Measurements from ENCODE around the gene SLC30A4. TPM values are rescaled to one million over a fixed set of nuclear protein-coding genes. Genes with fewer than 3 reads are reported as not detected.

The SLC30A4 gene
- total and polyA plus RNA-seq, 2 of the 4 experiments (the other 2 are of a cell fraction): 2.1 to 5.6 TPM

DNA sequence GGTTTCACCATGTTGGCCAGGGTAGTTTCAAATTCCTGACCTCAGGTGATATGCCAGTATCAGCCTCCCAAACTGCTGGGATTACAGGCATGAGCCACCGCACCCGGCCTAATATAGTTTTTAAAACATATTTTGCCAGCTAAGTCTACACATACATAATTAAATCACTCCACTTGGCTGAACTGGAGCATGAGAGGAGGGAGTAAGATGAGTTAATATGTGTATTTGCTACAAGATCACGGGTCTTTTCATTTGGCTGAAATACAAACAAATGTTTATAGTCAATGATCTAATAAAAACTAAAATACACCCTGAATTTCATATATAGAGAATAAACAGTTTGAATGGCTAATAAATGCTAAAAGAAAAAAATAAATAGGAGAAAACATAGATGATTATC is 25.3 kb downstream of the SLC30A4 start:
- Histone ChIP-seq H3K56ac (ENCODE audit: extremely low read depth, insufficient read depth, low read length) (no peak overlapping the region), H3K18ac (ENCODE audit: low read depth, low read length) (no peak overlapping the region), H4K91ac (ENCODE audit: insufficient read depth, low read depth, low read length) (no peak overlapping the region), H3K4me2 (ENCODE audit: low read depth, low read length) (no peak overlapping the region), H3K79me1 (ENCODE audit: low read depth in 1 of 2, low read length in 2 of 2) (no peaks in the 10 kb centered on the region), H3K14ac (replicated peaks; ENCODE audit: low read depth, low read length) (no peak overlapping the region), H2AK9ac (replicated peaks; ENCODE audit: low read depth, low read length, poor library complexity) (no peak overlapping the region), H3K27ac (ENCODE audit: insufficient read depth, low read length) (no peak overlapping the region), H2AK5ac (ENCODE audit: low read depth, low read length) (no peak overlapping the region), H3K4me1 (ENCODE audit: control insufficient read depth, insufficient read depth, low read length) (0 out of 2 replicates have a peak, but pooled peaks cover 2% of the 10 kb centered on the region), H2BK20ac (ENCODE audit: low read depth, low read length) (no peak overlapping the region), H4K8ac (ENCODE audit: low read depth in 2 of 2, low read length in 2 of 2) (no peak overlapping the region), H3K4me3 (ENCODE audit: insufficient read depth, low read depth, low read length) (no peak overlapping the region), H3K9me1 (ENCODE audit: insufficient read depth, low read length) (no peaks in the 10 kb centered on the region), H2BK15ac (ENCODE audit: low read depth, low read length) (no peak overlapping the region), H2BK5ac (ENCODE audit: low read depth, low read length, poor library complexity, severe bottlenecking) (no peak overlapping the region), H3K9ac (ENCODE audit: low read depth, low read length) (no peak overlapping the region), H2AFZ (replicated peaks; ENCODE audit: low read length, poor library complexity) (no peak overlapping the region), H3K9me3 (ENCODE audit: control insufficient read depth, insufficient read depth, low read length) (no peaks in the 10 kb centered on the region), H2BK120ac (ENCODE audit: low read depth, low read length) (no peak overlapping the region), H4K20me1 (ENCODE audit: insufficient read depth, low read length) (no peaks in the 10 kb centered on the region), H3K4ac (ENCODE audit: low read depth, low read length) (no peak overlapping the region), H3K36me3 (ENCODE audit: control insufficient read depth, insufficient read depth, low read length) (no peaks in the 10 kb centered on the region), H3K27me3 (ENCODE audit: control insufficient read depth, insufficient read depth, low read length) (no peaks in the 10 kb centered on the region), H3K23ac (ENCODE audit: low read depth, low read length) (no peak overlapping the region), H4K5ac (ENCODE audit: low read depth, low read length) (no peak overlapping the region)
- POLR2A ChIA-PET (ENCODE audit: unreplicated experiment): no interaction called here
- CTCF ChIA-PET: interaction anchor here (1.1 kb wide), 1 partner anchor 40 kb away, joined by 3 read pairs; no protein-coding TSS in a partner anchor
- dilution Hi-C loops (cut with HindIII; ENCODE audit: low sequenced_read_pairs, unreplicated experiment): no loop called here
- ATAC-seq (ENCODE audit: low read depth) (no peak), DNase-seq (no peak)
- WGBS, 2 experiments (ENCODE audit: extremely low coverage in 2 of 2, insufficient read length in 1 of 2): no CpG with 5 or more reads among the region's 3 CpGs
- intact Hi-C loops (cut with micrococcal nuclease): no loop called here
- no peak for TF ChIP-seq RAD21 (IDR thresholded peaks at IDR 0.05; ENCODE audit: low read length)
- TF ChIP-seq NFE2L2 (IDR thresholded peaks at IDR 0.05; ENCODE audit: low read depth, low read length): no peak
- no peak for TF ChIP-seq CEBPB (IDR thresholded peaks at IDR 0.05; ENCODE audit: low read depth, low read length)
- TF ChIP-seq, protein P1, sequence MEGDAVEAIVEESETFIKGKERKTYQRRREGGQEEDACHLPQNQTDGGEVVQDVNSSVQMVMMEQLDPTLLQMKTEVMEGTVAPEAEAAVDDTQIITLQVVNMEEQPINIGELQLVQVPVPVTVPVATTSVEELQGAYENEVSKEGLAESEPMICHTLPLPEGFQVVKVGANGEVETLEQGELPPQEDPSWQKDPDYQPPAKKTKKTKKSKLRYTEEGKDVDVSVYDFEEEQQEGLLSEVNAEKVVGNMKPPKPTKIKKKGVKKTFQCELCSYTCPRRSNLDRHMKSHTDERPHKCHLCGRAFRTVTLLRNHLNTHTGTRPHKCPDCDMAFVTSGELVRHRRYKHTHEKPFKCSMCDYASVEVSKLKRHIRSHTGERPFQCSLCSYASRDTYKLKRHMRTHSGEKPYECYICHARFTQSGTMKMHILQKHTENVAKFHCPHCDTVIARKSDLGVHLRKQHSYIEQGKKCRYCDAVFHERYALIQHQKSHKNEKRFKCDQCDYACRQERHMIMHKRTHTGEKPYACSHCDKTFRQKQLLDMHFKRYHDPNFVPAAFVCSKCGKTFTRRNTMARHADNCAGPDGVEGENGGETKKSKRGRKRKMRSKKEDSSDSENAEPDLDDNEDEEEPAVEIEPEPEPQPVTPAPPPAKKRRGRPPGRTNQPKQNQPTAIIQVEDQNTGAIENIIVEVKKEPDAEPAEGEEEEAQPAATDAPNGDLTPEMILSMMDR (conservative IDR thresholded peaks at IDR 0.05; ENCODE audit: low read depth, low read length): no peak
- TF ChIP-seq, protein P2, sequence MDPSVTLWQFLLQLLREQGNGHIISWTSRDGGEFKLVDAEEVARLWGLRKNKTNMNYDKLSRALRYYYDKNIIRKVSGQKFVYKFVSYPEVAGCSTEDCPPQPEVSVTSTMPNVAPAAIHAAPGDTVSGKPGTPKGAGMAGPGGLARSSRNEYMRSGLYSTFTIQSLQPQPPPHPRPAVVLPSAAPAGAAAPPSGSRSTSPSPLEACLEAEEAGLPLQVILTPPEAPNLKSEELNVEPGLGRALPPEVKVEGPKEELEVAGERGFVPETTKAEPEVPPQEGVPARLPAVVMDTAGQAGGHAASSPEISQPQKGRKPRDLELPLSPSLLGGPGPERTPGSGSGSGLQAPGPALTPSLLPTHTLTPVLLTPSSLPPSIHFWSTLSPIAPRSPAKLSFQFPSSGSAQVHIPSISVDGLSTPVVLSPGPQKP (IDR thresholded peaks at IDR 0.05; ENCODE audit: borderline replicate concordance, low read depth, low read length): no peak
- TF ChIP-seq RFX5 (IDR thresholded peaks at IDR 0.05; ENCODE audit: low read depth, low read length): no peak
- no peak for TF ChIP-seq MAFK (IDR thresholded peaks at IDR 0.05; ENCODE audit: low read depth, low read length)
- no peak for TF ChIP-seq CHD1 (IDR thresholded peaks at IDR 0.05; ENCODE audit: low read depth, low read length)
- TF ChIP-seq FOS (IDR thresholded peaks at IDR 0.05; ENCODE audit: low read depth, low read length): no peak
- no peak for TF ChIP-seq MXI1 (IDR thresholded peaks at IDR 0.05; ENCODE audit: borderline replicate concordance, low read depth, low read length)
- no peak for TF ChIP-seq MAZ (IDR thresholded peaks at IDR 0.05; ENCODE audit: borderline replicate concordance, low read depth, low read length)
- no peak for TF ChIP-seq RCOR1 (IDR thresholded peaks at IDR 0.05; ENCODE audit: insufficient replicate concordance, low read length)
- TF ChIP-seq BHLHE40 (IDR thresholded peaks at IDR 0.05; ENCODE audit: low read depth, low read length): no peak
- TF ChIP-seq POLR2A (IDR thresholded peaks at IDR 0.05; ENCODE audit: low read depth, low read length): no peak
- TF ChIP-seq, protein P3, sequence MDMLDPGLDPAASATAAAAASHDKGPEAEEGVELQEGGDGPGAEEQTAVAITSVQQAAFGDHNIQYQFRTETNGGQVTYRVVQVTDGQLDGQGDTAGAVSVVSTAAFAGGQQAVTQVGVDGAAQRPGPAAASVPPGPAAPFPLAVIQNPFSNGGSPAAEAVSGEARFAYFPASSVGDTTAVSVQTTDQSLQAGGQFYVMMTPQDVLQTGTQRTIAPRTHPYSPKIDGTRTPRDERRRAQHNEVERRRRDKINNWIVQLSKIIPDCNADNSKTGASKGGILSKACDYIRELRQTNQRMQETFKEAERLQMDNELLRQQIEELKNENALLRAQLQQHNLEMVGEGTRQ (IDR thresholded peaks at IDR 0.05; ENCODE audit: low read depth, low read length): no peak
- no peak for TF ChIP-seq SMC3 (IDR thresholded peaks at IDR 0.05; ENCODE audit: low read depth, low read length)
- BruUV-seq (replicated peaks): no TSS peak
- in situ Hi-C loops (cut with MboI; ENCODE audit: low sequenced_read_pairs): no loop called here
